PFSK-1 (cell line): ENCODE measurements around the gene HDHD2.

Experiments used
- FOXP2 ChIP-seq: optimal IDR thresholded peaks from 2 replicates; pipeline ENCODE3; 2011; ENCODE audit warnings: borderline replicate concordance, control low read depth, inconsistent platforms; ENCODE audit not compliant: insufficient read depth; ENCODE audit errors: extremely low read length, extremely low read depth
- POLR2AphosphoS5 ChIP-seq: IDR thresholded peaks from 2 replicates; pipeline ENCODE4 v1.6.1; 2012; ENCODE audit warnings: low read depth, mild to moderate bottlenecking, control low read depth, low read length, moderate library complexity
- REST ChIP-seq, 2 experiments: IDR thresholded peaks; 2 replicates each; pipeline versions ENCODE4 v1.6.1 to v1.8.0; 2011 to 2012; ENCODE audit warnings: low read depth in 2 of 2, low read length in 2 of 2, control low read depth in 1 of 2, inconsistent platforms in 1 of 2, mild to moderate bottlenecking in 1 of 2, moderate library complexity in 1 of 2; ENCODE audit not compliant: insufficient read depth in 1 of 2
- SIN3A ChIP-seq: IDR thresholded peaks from 2 replicates; pipeline ENCODE4 v1.6.1; 2012; ENCODE audit warnings: mild to moderate bottlenecking, low read length, moderate library complexity, borderline replicate concordance; ENCODE audit not compliant: insufficient read depth
- TAF1 ChIP-seq: IDR thresholded peaks from 2 replicates; pipeline ENCODE4 v1.6.1; 2012; ENCODE audit warnings: low read length, control low read depth, borderline replicate concordance; ENCODE audit not compliant: insufficient read depth

The HDHD2 gene

GRCh38 chr18:47113796-47114540, 36.3 kb downstream of the HDHD2 start:
- TF ChIP-seq FOXP2 (no peak), REST (IDR thresholded peaks at IDR 0.05; ENCODE audit: insufficient read depth in 1 of 2, low read depth in 2 of 2, low read length in 2 of 2) (no peak), POLR2AphosphoS5 (no peak), SIN3A (no peak), TAF1 (no peak)

- TF ChIP-seq POLR2AphosphoS5 (no peak), REST (IDR thresholded peaks at IDR 0.05; ENCODE audit: insufficient read depth in 1 of 2, low read depth in 2 of 2, low read length in 2 of 2) (no peak), SIN3A (no peak), FOXP2 (no peak), TAF1 (no peak)
These were observed 39.6 kb downstream of the HDHD2 start for GRCh38 chr18:47110492-47111274.

GRCh38 chr18:47109720-47110119, 40.6 kb downstream of the HDHD2 start:
- TF ChIP-seq REST (IDR thresholded peaks at IDR 0.05; ENCODE audit: insufficient read depth in 1 of 2, low read depth in 2 of 2, low read length in 2 of 2): no peak
- no peak for TF ChIP-seq TAF1
- TF ChIP-seq POLR2AphosphoS5: no peak
- TF ChIP-seq SIN3A: no peak
- no peak for TF ChIP-seq FOXP2

- TF ChIP-seq SIN3A (no peak), REST (IDR thresholded peaks at IDR 0.05; ENCODE audit: insufficient read depth in 1 of 2, low read depth in 2 of 2, low read length in 2 of 2) (no peak), POLR2AphosphoS5 (no peak), FOXP2 (no peak)
These were observed 41.3 kb downstream of the HDHD2 start for GRCh38 chr18:47108998-47109405.
